NCI-H524 (cell line): ENCODE results near the gene VAV2.
"Not testable (repeated sequence)": the region's sequence is repeated elsewhere in the genome, so short reads cannot be mapped to it uniquely, and the experiment has no call there.

Experiments used
- DNase-seq, 2 experiments: peaks; one replicate each; lab custom pipeline; 2025; lab: John Stamatoyannopoulos, UW

Gene VAV2

DNA sequence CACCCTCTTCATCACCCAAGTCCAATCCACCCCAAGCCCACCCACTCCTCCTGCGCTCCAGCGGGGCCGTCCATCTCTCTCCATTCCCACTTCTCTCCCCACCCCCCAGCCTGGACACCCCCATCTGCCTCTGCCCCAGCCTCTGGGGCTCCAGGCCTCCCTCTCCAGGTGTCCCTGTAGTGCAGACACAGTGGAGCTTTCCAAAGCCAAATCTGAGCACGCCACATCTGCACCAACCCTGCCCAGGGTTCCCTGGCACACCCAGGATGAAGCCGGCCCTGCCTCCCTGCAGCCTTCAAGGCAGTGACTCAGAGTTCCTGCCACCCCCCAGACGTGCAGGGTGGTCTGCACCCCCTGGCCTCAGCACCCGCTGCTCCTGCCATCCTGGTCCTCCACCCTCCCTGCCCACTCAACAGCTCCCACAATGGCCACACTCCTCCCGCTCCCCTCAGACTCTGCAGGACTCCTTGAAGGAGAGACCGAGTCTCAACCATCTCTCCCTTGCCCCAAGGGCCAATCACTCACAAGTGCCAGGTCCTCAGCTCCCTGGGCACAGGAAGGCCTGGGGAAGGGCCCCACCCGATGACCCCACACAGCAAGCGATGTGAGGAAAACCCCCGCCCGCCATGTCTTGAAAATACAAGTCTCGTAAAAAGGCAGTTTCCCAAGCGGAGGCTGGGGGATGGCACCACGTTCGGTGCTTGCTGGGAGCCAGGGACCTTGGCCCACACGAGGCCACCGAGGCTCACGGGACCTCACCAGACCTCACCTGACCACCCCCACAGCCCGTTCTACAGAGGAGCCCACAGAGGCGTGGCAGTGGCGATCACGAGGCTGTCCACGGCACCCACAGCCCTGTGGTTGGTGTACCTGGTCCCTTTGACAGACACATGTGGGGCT lies 22.2 kb downstream of the VAV2 start:
- no peak for DNase-seq

DNA sequence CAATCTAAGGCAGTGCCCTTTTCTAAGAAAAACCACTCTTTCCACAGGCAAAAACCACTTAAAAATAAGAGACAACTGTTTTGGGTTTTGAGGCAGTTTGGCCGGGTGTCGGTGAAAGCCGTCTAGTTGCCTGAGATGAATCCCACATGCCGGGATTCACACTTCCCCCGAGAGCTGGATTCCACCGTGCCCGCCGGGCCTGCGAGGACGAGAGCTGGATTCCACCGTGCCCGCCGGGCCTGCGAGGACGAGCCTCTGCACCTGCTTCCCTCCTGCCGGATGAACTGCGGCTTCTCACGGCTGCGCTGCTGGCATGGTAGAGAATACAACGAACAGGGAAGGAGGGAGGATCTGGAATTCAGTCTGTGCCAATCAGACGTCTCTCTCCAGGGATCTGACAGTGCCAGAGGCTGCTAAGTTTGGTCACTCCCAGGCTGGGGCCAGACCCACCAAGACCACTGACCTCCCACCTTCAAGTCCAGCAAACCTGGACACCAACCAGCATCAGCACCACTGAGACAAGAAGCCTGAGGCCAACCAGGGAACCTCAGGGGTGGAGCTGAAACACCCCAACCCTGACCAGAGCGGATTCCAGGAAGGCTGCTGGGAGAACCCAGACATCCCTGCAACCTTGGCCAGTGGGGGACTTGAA lies 23.0 kb downstream of the VAV2 start:
- no peak for DNase-seq

DNA sequence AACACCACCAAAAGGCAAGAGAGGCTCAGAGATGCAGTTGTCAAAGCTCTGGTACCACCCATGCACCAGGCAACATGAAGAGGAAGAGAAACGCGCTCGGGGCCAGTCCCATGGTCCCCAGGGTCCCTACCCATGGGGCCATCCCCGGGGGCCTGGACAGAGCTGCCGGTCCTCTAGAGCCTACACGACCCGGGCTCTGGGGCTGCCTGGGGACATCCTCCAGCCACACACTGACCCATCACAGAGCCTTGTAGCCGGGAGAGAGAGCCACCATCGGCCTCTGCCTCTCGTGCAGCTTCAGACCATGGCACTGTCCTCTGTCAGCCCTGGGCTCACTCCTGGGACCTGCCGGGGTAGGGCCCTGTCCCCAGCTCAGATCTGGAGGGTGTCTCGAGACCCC lies 23.7 kb downstream of the VAV2 start:
- DNase-seq: no peak

DNA sequence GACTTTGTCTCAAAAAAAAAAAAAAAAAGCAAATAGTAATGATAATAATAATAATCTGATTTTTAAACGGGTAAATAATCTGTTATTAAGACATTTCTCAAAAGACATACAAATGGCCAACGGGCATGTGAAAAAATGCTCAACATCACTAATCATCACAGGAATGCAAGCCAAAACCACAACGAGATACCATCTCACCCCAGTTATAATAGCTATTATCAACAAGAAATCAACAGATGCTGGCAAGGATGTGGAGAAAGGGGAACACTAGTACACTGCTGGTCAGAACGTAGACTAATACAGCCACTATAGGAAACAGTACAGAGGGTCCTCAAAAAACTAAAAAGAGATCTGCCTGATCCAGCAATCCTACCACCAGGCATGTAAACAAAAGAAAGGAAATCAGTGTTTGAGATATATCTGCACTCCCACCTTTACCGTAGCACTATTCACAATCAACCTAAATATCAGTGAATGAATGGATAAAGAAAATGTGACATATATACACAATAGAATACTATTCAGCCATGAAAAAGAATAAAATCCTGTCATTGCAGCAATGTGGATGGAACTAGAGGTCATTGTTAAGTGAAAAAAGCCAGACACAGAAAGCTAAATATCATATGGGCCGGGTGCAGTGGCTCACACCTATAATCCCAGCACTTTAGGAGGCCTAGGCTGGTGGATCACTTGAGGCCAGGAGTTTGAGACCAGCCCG lies 24.9 kb downstream of the VAV2 start:
- no peak for DNase-seq

DNA sequence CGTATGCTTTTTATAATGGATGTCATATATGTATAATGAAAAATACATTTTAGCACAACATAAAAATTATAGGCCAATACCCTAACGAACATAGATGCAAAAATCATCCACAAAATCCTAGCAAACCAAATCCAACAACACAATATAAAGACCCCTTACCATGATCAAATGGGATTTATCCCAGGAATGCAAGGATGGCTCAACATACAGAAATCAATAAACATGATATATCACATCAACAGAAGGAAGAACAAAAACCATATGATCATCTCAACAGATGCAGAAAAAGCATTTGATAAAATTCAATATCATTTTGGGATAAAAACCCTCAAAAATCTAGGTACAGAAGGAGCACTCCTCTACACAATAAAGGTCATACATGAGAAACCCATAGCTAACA lies 27.7 kb downstream of the VAV2 start:
- DNase-seq: no peak

DNA sequence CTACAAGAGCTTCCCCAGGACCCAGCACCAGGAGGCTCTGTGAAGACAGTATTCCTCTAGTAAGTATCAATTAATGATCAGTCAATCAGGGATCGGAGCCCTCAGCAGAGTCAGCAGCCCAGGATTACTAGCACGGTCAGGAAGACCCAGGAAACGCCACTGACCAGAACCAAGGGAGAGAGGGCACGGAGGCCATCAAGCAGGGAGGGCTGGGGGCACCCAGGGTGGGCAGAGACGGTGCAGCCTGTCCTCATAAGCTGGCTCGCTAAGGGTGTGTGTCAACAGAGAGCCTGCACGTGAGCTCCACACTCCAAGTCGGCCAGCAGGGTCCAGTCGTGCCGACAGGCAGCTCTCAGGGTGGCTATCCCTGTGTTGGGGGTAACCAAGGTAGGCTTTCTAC lies 29.0 kb downstream of the VAV2 start:
- no peak for DNase-seq

DNA sequence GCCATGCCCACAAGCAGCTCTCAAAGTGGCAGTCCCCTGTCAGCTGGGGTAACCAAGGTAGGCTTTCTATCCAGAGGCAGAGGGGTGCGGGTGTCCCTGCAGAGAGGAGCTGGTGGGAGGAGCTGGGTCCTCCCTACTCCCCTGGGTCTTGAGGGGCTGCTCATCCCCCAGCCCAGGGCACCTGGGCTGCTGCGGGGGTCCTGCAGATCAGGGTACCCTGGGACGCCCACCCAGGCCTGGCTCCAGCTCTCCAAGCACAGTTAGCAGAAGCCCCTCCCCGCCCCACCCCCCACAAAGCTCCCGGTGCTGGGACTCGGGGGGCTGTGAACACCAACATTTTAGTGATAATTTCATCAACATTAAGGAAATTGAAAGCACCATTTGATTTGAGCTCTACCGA lies 29.8 kb downstream of the VAV2 start:
- DNase-seq: no peak

DNA sequence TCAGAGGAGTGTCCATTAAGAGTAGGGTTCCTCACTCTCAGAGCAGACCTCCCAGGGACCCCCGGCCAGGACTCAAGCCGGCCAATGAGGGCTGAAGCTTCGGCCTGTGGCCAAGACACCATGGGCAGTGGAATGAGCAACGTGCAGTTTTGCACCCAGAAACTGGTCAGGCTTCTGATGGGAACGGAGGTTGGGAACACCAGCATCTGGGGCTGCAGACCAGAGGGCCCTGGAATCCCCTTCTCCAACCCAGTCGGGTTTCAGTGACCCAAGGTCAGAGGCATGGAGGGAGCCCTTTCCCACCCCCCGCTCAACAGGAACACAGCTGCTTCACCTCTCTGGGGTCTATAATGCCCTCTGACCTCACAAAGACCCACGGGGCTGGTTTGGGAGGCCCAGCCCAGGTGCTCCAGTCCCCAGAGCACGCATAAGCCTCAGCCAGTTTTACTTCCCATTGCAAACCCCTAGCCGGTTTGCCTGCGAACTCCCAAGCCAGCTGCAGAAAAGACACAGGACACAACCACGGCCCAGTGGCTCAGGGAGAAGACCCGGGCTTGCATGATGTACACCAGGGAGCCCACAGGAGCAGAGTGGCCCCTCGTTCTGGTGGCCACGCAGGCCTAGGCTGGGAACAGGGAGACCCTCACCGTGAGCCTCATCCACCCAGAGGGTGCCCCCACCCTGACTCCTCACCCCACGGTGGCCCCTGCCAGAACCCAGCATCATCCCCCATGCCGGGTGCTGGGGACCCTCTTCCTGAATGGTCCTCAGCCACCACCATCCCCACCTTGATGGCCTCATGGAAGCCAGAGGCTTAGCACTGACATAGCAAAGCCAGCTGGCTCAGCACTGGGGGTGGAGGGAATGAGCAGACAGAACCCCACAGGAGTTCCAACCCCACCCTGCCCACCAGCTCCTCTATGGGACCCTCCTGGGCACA lies 30.6 kb downstream of the VAV2 start:
- DNase-seq: no peak

DNA sequence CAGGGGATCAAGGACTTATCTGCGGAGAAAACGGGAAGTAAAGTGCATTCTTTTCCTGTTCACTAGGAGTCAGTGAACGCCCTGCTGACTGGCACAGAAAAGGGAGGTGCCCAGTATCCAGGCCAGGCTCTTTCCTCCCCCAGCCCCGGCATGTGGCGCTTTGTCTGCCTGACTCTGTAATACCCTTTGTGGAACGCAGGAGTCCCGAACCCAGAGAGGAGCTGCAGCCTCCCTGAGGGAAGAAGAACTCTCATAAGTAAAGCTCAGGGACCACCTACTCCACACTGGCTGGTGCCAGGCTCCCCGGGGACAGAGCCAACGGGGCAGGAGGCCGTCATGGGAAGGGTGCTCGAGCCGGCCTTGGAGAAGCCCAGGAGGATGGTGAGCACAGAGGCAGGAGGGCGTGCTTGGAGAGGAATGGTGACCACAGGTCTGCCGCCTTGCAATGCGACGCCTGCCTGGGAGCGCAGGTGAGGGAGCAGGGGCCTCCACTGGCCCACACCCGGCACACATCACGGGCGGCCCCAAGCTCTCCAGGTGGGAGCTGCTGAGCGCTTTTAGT lies 31.5 kb downstream of the VAV2 start:
- DNase-seq: peak in 1 of 2 experiments; percentile 21

DNA sequence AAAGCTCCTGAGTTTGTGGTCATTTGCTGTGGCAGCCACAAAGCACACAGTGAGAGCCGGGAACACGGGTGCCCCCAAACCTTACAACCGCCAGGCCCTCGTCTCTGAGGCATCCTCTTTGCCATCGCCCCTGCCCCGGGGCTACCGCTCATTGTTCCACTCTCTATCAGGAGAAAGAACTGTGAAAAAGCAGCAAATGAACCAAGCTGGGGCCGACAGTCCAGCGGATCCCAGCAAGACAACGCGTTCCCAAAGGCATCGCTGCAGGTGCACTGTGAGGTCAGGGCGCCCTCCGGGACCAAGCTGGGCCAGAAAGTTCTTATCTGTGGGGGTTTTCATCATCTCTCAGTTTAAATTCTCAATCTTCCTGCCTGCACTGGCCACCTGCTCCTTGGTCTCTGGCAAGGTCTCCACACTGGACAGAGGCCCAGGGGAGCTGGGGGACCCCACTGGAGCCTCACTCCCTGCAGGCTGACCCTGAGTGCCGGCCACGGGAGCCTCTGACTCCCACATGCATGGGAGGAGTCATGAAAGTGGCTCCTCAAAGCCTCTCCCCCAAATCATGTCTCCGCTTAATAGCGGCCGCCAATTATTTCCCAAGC lies 32.1 kb downstream of the VAV2 start:
- no peak for DNase-seq

DNA sequence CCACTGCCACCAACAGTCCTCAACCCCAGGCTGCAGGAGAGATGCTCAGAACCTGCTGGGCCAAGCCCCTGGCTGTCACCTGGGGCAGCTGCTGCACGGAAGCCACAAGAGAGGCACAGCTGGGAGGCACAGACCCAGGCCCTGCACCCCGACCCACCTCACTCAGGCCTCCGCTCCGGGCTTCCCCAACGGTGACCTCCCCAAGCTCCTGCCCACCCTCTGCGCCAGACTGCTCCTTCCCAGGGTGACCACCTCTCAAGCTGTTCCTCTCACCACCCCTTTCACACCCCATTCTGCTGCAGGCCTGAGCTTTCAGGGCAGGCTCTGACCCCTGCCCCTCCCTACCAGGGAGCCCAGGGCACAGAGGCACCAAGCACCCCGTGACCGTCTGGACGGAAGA lies 33.0 kb downstream of the VAV2 start:
- no peak for DNase-seq

DNA sequence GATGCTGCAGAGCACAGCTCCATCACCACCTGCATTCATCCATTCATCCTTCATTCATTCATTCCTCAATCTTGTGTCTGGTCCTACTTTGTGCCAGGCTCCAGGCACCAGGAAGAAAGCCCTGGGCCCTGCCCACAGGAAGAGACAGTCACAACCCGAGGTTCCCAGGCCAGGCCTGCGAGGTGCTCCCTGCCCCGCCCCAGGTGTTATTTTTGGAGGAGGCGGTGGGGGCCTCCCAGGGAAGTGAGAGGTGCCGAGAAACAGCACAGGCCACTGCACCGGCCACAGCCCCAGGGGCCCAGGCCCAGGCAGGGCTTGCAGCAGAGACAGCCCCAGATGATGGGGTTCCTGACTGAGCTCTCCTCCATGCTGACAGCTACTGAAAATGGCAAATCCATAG lies 33.4 kb downstream of the VAV2 start:
- no peak for DNase-seq

DNA sequence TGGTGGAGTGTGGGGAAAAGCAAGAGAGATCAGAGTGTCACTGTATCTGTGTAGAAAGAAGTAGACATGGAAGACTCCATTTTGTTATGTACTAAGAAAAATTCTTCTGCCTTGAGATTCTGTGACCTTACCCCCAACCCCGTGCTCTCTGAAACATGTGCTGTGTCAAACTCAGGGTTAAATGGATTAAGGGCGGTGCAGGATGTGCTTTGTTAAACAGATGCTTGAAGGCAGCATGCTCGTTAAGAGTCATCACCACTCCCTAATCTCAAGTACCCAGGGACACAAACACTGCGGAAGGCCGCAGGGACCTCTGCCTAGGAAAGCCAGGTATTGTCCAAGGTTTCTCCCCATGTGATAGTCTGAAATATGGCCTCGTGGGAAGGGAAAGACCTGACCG lies 34.4 kb downstream of the VAV2 start:
- DNase-seq: not testable (repeated sequence)

DNA sequence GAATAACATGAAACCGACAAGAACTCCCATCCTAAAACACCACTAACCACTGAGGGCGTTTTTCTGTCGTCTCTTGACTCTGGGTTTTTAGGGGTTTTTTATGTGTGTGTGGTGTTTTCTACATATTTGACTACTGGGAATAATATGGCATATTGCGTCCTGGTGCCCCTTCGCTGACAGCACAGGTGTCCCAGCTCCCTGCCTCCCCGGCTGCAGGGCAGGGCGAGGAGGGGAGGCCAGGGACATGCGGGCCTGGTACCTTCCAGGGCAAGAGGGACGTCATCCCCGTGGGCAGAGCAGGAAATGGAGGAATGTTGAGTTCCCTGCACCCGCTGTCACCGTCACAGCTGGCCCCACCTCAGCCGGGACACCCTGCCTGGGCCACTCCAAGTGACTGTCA lies 34.8 kb downstream of the VAV2 start:
- peak in 1 of 2 experiments; percentile 25 for DNase-seq

DNA sequence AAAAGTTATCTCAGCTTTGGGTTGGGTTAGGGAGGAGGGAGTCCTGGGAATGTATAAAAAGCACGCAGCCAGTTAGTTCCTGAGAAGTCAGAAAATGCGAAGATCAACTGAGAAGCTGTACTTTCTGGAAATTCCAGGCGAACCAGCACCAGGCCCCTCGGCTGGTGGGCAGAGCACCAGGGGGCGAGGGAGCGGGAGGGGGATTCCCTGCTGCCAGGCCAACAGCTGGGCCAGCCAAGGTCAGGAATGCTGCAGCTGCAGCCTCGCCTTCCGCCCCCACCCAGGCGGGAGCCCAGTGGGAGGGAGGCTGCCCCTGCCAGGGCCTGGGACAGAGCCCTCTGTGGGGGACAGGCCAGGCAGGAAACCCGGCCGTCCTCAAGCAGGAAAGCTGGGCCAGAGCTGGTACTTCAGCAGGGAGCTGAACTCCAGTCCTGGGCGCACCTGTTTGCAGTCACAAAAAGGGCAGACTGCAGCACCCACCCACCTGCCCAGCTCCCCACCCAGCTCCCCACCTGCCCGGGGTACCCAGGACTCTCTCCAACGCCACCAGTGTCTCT lies 35.5 kb downstream of the VAV2 start:
- DNase-seq: no peak

DNA sequence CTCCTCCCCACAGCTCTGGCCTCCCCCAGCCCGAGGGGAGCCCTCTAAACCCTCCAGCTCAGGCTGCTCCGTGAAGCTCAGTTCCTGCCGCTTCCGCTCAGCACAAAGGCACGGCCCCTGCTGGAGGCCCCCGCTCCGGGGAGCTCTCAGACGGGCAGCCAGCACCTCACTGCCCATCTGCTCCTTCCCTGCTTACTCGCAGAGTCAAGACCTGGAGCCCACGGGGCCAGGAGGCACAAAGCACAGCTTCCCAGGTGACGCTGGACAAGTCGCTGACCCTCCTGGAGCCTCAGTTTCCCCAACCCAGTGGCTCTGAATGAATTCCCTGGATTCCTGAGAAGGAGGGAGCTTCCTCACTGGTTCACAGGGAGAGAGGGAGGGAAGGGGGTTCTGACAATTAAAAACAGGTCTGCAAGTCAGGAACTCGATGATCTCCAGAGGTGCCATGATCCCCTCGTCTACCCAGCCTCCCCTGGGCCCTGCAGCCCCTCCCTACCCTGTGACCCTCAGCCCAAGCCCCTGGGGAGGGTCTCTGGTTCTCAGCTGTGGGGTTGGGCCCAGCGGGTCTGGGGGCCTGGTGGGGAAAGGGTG lies 36.2 kb downstream of the VAV2 start:
- peak; percentile 48 to 78 for DNase-seq

DNA sequence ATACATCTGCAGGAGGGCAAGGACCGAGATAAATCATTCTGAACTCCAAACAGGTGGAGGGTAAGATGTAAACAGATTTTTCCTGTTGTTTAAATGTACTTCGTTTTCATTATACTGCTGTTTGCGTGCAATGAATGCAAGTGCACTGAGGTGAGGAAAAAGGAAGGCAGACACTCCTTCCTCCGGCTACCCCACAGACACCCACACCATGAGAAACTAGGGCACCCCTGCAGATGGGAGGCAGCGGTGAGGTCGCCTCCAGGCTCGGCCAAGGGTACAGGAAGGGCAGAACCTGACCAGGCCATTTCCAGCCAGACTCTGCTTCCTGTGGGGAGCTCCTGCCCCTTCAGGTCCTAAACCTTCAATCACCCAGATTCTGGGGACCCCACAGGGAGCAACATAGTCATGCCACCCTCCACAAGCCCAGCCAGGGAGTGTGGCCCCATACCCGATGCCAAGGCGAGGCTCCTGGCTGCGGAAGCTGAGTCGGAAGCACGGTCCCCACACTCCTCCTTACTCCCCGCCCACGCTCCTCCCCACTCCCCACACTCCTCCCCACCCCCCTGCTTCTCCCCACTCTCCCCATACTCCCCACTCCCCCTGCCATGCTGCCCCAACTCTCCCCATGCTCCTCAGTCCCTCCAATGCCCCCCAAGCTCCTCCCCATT lies 37.1 kb downstream of the VAV2 start:
- no peak for DNase-seq

DNA sequence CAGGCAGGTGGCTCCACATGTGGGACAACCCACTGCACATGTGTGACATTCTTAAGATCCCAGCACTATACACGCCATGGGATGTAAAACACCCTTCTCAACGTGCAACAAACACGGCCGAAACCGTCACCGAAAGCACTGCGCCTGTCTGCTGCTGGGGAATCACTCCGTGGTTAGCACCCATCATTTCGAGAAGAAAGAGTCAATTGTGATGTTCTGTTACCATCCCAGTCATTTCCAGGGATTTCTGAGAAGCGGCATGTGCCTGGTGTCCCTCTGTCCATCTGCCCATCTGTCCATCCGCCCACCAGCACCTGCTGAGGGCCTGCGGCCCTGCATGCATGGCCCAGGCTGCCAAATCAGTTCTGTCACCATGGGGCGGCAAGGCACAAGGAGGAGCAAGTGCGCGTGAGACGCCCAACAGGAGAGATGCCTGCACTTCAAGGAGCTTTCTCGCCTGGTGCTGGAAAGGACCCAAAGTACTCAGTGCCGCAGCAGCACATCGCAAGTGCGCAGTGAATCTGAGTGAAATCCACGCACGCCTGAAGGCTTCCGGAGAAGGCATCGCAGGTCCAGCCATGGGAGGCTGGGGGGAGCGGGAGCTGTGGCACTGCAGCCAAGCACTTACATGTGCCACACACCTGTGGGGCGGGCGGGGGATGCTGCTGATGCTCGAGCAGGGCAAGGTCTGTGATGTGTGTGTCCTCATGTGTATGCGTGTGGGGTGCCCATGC lies 38.0 kb downstream of the VAV2 start:
- DNase-seq: no peak

DNA sequence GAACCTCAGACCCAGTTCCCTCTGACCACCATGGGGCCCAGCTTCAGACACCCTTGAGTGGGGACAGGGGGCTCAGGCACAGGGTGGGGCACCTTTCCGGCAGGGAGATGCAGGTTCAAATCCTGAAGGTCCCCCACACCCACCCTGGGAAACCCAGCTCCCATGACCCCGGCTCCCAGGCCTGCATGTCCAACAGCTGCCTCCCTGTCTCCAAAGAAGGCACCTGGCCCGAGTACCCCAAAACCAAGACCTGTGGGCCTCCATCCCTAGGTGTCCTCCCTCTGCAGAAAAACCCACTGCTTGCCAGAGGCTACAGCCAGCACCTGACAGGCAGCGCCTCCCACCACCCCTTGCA lies 38.5 kb downstream of the VAV2 start:
- no peak for DNase-seq
